ENCODE results near the gene RAMP3. TPM values are rescaled to one million over a fixed set of nuclear protein-coding genes. Genes with fewer than 3 reads are reported as not detected.

Gene RAMP3
- total RNA-seq, 1 experiment from 2014 or later: not detected

DNA sequence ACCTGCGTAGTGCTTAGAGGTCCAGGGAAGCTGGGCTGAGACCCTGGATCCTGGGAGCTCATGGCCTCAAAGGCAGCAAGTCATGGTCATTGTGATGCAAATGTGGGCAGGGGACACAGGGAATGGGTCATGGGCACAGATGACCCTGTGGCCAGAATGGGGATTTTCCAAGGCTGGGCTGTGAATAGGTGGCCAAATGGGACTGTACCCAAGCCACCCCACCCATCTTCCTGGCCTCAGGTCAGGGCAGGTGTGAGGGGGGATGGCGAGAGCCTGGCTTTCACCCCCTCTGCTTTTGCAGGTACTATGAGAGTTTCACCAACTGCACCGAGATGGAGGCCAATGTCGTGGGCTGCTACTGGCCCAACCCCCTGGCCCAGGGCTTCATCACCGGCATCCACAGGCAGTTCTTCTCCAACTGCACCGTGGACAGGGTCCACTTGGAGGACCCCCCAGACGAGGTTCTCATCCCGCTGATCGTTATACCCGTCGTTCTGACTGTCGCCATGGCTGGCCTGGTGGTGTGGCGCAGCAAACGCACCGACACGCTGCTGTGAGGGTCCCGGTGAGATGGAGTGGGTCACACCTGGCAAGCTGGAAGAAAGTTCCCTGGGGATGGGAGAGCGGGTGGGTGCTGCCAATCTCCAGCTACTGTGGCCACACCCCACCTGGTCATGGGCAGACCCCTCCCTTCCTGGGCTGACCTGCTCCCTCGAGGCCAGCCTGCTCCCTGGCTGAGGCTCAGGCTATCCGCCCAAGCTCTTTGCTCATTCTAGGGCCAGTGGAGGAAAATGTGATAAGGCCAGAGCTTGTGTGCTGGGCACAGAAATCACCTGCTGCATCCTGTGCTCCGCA is 25.5 kb downstream of the RAMP3 start:
- Histone ChIP-seq H3K27ac (ENCODE audit: low read depth, low read length, poor library complexity, severe bottlenecking) (no peak overlapping the region), H3K4me3 (ENCODE audit: low read depth, low read length, poor library complexity, severe bottlenecking) (no peak overlapping the region), H3K27me3 (replicated peaks; ENCODE audit: insufficient read depth, low read depth, low read length, poor library complexity) (peaks cover 4% of the 10 kb centered on the region), H3K36me3 (ENCODE audit: insufficient read depth, low read length, poor library complexity, severe bottlenecking) (no peaks in the 10 kb centered on the region), H3K4me1 (ENCODE audit: insufficient read depth, low read length, poor library complexity, severe bottlenecking) (no peaks in the 10 kb centered on the region), H3K9me3 (ENCODE audit: low read depth, low read length, poor library complexity, severe bottlenecking) (no peaks in the 10 kb centered on the region)
- no peak for DNase-seq (ENCODE audit: low spot score)
- POLR2A ChIA-PET (ENCODE audit: low non-redundant PET): no interaction called here
- intact Hi-C loops (cut with micrococcal nuclease; ENCODE audit: unreplicated experiment): no loop called here
- no TSS peak for BruUV-seq (replicated peaks)
- TF ChIP-seq EZH2 (IDR thresholded peaks at IDR 0.05; ENCODE audit: borderline replicate concordance, low read depth, low read length, poor library complexity, severe bottlenecking): no peak
- TF ChIP-seq, protein P1, sequence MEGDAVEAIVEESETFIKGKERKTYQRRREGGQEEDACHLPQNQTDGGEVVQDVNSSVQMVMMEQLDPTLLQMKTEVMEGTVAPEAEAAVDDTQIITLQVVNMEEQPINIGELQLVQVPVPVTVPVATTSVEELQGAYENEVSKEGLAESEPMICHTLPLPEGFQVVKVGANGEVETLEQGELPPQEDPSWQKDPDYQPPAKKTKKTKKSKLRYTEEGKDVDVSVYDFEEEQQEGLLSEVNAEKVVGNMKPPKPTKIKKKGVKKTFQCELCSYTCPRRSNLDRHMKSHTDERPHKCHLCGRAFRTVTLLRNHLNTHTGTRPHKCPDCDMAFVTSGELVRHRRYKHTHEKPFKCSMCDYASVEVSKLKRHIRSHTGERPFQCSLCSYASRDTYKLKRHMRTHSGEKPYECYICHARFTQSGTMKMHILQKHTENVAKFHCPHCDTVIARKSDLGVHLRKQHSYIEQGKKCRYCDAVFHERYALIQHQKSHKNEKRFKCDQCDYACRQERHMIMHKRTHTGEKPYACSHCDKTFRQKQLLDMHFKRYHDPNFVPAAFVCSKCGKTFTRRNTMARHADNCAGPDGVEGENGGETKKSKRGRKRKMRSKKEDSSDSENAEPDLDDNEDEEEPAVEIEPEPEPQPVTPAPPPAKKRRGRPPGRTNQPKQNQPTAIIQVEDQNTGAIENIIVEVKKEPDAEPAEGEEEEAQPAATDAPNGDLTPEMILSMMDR (conservative IDR thresholded peaks at IDR 0.05; ENCODE audit: low read depth, low read length): no peak
- CTCF ChIA-PET: interaction anchor here (0.6 kb wide), 1 partner anchor 707 kb away, joined by 3 read pairs; no protein-coding TSS in a partner anchor

DNA sequence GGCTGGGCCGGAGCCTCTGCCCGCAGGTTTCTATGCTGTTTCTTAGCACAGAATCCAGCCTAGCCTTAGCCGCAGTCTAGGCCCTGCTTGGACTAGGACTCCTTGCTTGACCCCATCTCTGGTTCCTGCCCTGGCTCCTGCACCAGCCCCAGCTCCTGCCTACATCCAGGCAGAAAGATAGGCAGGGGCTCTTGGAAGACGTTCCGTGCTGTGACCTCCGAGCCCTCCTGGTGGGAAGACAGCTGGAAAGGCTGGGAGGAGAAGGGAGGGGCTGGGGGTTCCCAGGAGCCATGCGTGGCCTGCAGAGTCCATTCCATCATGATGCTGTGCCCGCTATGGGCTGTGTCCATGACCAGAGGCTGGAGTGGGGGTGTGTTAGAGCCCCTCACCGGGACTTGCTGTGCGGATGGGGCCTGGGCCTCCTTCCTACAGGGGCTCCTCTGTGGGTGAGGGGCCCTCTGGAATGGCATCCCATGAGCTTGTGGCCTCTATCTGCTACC is 26.2 kb downstream of the RAMP3 start:
- TF ChIP-seq, protein P1 (conservative IDR thresholded peaks at IDR 0.05; ENCODE audit: low read depth, low read length): no peak
- TF ChIP-seq EZH2 (IDR thresholded peaks at IDR 0.05; ENCODE audit: borderline replicate concordance, low read depth, low read length, poor library complexity, severe bottlenecking): no peak
- ChIA-PET POLR2A (ENCODE audit: low non-redundant PET) (no interaction called here), CTCF (interaction anchor here (0.6 kb wide), 1 partner anchor 708 kb away, joined by 3 read pairs; no protein-coding TSS in a partner anchor)
- no TSS peak for BruUV-seq (replicated peaks)
- intact Hi-C loops (cut with micrococcal nuclease; ENCODE audit: unreplicated experiment): no loop called here
- no peak overlapping the region for H3K27ac ChIP-seq (ENCODE audit: low read depth, low read length, poor library complexity, severe bottlenecking)
- no peak for DNase-seq (ENCODE audit: low spot score)
- H3K4me3 ChIP-seq (ENCODE audit: low read depth, low read length, poor library complexity, severe bottlenecking): no peak overlapping the region
- H3K27me3 ChIP-seq (replicated peaks; ENCODE audit: insufficient read depth, low read depth, low read length, poor library complexity): no peaks in the 10 kb centered on the region
- H3K9me3 ChIP-seq (ENCODE audit: low read depth, low read length, poor library complexity, severe bottlenecking): no peaks in the 10 kb centered on the region
- no peaks in the 10 kb centered on the region for H3K4me1 ChIP-seq (ENCODE audit: insufficient read depth, low read length, poor library complexity, severe bottlenecking)
- H3K36me3 ChIP-seq (ENCODE audit: insufficient read depth, low read length, poor library complexity, severe bottlenecking): no peaks in the 10 kb centered on the region

DNA sequence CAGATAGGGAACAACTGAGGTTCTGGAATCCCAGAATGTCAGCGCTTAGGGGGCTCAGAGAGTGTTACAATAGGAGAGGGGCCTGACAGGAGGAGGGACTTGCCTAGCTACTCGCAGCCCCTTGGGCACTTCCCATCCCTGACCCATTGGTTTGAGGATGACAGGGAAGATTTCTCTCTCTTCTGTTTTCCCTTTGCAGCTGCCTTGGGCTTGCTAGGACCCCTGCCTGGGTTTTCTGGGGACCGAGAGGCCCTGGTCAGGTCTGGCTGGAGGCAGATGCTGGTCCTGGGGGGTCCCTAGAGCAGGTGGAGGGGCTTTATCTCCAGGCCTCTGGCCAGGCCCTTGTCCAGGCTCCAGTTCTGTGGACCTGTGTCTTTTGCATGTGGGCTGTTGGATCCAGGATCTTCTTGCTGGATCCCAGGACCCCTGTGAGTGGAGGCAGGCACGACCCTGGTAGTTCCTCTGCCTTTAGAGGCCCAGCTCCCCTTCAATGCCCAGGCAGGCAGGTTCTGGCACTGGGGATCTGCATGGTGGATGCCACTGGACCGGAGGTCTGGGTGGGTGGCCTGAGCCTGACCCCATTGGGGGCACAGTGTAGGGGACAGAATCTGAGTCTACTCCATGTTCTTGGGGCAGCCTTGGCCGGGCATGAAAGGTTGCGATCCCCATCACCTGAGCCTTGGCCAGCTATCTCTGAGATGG is 26.9 kb downstream of the RAMP3 start:
- TF ChIP-seq, protein P1 (conservative IDR thresholded peaks at IDR 0.05; ENCODE audit: low read depth, low read length): no peak
- BruUV-seq (replicated peaks): no TSS peak
- DNase-seq (ENCODE audit: low spot score): no peak
- intact Hi-C loops (cut with micrococcal nuclease; ENCODE audit: unreplicated experiment): no loop called here
- no peak overlapping the region for H3K27ac ChIP-seq (ENCODE audit: low read depth, low read length, poor library complexity, severe bottlenecking)
- H3K4me3 ChIP-seq (ENCODE audit: low read depth, low read length, poor library complexity, severe bottlenecking): no peak overlapping the region
- H3K27me3 ChIP-seq (replicated peaks; ENCODE audit: insufficient read depth, low read depth, low read length, poor library complexity): no peaks in the 10 kb centered on the region
- POLR2A ChIA-PET (ENCODE audit: low non-redundant PET): no interaction called here
- no peaks in the 10 kb centered on the region for H3K4me1 ChIP-seq (ENCODE audit: insufficient read depth, low read length, poor library complexity, severe bottlenecking)
- CTCF ChIA-PET: no interaction called here
- H3K9me3 ChIP-seq (ENCODE audit: low read depth, low read length, poor library complexity, severe bottlenecking): no peaks in the 10 kb centered on the region
- H3K36me3 ChIP-seq (ENCODE audit: insufficient read depth, low read length, poor library complexity, severe bottlenecking): no peaks in the 10 kb centered on the region
